HG03159 (cell line): ENCODE data around the gene CACNA1C.

Experiments
- ATAC-seq: cut with Tn5 transposase; IDR thresholded peaks from one replicate; pipeline ENCODE4 v1.9.1; 2021; ENCODE audit warnings: mild to moderate bottlenecking, moderate library complexity; ENCODE audit not compliant: unreplicated experiment

The CACNA1C gene

DNA sequence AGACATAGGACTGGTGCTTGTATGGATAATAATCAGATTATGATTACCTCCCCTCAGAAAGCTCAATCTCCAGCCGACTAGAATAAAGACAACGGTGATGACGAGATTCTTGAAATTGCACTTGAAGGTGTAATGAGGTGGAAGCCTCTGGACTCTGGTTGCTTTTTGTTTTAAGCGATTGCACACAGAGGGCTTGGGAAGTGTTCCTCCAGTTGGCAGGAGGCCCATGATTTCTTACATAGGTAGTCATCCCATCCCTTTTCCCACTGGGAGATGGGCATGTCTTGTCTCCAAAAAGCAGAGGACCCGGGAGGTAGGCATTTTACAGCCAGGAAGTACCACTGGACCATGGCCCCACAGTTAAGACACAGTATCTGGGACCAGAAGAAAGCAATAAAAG is 576.3 kb downstream of the CACNA1C start:
- ATAC-seq: no peak

DNA sequence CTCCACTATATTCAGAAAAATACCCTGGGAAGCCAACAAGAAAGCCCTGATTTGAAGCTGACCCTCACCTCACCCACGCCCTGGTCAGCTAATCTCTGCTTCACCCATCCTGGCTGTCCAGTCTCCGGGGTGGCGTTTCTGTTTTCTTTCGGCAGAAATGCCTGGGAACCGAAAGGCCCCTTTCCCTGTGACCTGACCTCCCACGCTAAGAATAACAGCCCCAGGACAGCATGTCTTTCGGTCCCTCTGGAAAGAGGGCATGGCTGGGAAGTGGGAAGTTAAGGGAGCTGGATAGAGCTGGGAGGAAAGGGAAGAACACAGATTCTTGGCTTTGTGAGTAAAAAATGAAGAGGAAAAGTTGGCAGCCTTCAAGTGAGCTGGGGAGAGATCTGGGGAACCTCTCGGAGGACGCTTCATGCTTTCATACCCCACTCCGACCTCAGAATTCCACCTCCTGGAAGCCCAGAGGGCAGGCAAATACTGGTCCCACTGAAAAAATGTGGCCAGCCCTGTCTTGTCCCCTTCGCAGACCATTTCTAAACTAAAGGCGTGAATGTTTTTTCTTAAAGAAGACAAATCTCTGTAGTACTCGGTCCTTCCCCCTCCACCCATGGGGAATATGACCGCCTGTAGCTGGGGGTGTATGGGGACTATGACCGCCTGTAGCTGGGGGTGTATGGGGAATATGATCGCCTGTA is 579.0 kb downstream of the CACNA1C start:
- no peak for ATAC-seq

- ATAC-seq: no peak
These were observed 580.5 kb downstream of the CACNA1C start for GRCh38 chr12:2633176-2633824.

DNA sequence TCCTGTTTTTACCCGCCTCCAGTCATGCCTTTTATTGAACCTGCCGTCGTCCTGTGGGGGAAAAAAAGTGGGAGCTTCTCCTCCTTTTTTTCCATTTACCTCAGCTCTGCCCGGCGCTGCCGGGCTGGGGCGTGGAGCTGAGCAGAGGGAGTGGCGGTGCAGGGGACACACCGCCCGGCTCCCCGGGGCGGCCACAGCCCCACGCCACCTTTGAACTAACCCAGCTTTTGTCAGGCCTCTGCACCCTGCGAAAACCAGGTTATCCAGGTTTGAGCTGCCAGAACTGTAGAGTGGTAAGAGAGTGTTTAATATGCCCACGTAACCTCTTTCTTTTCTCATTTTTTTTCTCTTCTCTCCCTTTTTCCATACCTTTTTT is 581.0 kb downstream of the CACNA1C start:
- ATAC-seq: no peak

DNA sequence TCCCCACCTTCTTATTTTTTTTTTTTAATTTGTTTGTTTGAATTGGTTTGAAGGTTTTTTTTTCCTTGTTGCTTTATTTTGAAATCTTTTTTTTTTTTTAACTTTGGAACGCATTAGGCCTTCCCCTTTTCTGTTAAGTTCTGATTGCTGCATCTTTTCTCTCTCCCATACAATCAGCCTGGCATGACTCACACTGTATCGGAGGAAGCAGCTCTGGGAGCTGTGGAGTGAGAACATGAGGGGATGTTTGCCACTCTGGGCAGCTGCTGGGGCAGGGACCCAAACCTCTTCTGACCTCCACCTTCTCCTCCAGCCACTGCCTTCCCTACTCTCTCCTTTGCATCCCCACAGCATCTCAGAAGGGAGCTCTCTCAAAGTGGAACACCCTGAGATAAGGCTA is 581.7 kb downstream of the CACNA1C start:
- ATAC-seq: no peak

GRCh38 chr12:2636741-2637340 is 584.1 kb downstream of the CACNA1C start:
- ATAC-seq: no peak

GRCh38 chr12:2637371-2637770 is 584.6 kb downstream of the CACNA1C start:
- ATAC-seq: no peak

- no peak for ATAC-seq
These were observed 585.7 kb downstream of the CACNA1C start for GRCh38 chr12:2638273-2639019.

DNA sequence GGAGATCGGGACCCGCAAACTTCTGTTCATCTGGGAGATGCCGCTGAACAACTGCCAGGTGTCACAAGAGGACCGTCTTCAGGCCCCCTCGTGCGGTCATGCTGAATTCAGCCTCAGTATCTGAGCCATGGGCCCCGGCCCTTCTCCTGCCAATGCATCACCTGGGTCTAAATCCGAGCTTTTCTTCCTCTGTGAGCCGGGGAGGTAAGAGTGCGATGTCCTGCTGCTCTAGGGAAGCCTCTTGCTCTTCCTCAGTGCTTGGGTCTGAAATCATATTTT is 586.2 kb downstream of the CACNA1C start:
- no peak for ATAC-seq

- no peak for ATAC-seq
These were observed 587.5 kb downstream of the CACNA1C start for GRCh38 chr12:2640281-2640680.

DNA sequence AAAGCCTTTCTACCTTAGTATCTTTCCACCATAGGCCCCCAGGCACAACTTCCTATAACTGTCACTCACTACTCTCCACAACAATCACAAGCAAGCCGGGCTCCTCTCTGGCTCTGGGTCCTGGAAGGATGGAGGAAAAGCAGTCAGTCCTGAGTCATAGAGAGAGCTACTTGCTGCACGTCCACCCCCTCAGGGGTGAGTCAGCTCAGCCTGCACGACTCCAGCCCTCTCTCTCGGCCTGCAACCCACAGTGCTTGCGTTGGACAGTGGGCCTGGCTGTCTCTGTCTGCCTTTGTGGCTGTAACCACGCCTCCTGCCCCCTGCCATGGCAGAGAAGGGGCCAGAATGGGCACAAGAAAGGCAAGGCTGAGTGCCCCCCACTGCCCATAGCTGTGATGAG is 587.9 kb downstream of the CACNA1C start:
- no peak for ATAC-seq

- no peak for ATAC-seq
These were observed 588.4 kb downstream of the CACNA1C start for GRCh38 chr12:2641207-2641606.

DNA sequence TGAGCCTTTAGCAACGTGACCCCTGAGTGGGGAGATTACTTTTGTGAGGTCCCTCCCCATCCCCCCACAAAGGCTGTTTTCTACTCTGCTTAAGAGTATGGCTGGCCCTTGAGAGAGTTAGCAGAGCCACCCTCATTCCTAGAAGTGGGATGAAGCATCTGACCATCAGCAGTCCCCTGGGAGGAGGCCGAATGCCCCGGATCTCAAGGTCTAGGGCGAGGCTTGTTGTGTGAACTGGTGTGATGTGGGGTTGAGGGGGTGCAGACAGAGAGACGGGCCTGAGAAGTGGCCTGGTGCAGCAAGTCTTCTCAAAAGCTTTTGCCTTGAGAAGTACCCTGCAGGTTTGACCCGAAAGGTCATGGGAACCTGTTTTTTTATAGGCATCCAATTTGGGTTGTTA is 589.0 kb downstream of the CACNA1C start:
- no peak for ATAC-seq

DNA sequence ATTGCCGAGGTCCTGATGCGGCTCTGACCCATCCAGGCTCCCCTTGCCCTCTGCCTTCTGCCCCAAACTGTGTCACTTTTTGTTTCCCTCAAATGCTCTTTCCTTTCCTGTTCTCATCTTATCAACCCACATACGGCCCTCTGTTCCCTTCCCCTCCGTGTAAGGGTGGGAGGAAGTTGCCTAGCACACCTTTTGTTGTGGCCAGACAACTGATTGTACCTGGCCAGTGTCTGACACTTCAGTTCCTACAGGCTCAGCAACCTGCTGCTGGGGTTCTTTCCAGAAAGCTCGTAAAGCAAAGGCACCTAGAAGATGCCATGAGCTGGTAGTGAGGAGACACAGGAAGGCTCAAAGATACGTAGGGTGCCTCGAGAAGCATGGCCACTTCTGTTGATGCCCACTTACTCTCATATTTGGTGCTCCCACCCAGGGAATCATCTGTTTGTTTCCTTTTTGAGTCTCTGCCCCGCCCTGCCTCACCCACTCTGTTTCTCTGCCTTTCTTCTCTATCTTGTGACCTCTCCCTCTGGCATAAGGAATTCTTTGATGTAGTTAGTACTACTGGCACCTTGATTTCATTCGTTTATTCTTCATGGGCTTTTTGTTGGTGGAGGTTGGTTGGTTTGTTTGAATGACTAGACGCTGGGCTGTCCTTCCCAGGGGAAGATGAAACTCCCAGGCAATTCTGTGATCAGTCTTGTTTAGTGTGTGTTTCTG is 589.5 kb downstream of the CACNA1C start:
- no peak for ATAC-seq

DNA sequence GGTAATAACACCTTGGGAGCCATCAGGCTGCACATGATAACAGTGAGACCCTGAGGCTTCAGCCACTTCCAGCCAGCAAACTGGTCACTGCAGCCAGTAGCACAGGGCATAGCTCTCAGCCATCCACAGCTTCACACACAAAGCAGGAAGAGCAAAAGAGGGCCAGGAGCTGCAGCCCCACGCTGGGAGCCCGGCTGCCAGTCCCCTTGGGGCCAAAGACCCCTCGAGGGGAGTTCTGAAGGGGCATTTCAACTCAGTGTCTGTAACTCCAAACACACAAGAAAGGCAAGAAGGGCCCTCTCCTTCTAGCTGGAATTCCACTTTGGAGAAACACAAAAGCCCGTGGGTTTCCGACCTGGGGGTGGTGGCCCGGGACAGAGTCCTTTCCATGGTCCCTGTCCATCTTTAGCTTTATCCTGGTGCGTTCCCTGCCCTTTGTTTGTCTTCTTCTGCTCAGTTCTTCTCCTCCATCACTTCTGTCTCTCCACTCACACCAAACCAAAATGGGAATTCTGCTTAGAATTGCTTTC is 590.2 kb downstream of the CACNA1C start:
- ATAC-seq: no peak

DNA sequence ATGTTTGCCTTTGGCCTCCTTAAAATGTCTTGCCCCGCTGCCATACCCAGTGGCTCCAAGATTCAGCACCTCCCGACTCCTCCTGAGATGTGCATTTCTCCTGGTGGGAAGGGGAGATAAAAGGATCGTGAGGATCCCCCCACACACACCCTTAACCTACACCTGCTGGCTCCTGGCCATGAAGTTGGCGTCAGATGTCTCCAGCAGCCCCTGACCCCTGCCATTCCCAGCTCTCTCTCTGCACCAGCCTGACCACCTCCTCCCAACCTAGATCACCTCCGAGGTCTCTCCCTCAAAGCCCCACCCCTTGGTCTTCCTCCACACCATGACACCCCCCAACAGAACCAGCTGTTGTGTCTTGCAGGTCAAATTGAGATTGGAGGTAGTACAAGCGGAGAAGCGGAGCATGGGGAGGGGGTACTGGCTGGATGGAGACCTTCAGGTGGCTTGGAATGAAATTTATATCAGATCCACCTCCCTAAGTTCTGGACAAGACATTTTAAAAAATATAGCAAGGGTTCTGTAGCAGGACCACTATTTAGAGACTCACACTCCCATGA is 590.9 kb downstream of the CACNA1C start:
- ATAC-seq: no peak

GRCh38 chr12:2644683-2645405 is 592.1 kb downstream of the CACNA1C start:
- no peak for ATAC-seq

GRCh38 chr12:2645460-2645859 is 592.7 kb downstream of the CACNA1C start:
- ATAC-seq: no peak

DNA sequence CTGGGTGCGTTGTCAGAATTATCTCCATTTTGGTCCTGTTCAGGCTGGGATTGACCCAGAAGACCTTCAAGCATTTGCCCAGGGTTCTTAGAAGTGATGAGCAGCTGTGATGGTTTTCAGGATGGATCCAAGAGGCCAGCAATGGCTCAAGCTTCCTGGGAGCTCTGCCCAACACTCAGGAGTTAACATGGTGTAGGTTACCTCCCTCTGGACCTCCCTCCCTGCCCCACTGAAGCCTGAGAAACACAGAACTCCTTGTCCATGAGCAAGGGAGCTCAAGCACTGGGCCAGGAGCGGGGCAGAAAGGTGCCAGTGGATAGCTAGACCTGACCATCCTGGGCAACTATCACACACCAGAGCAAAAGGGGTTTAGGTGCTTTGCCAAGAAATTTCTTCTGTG is 593.6 kb downstream of the CACNA1C start:
- no peak for ATAC-seq

GRCh38 chr12:2647186-2647585 is 594.4 kb downstream of the CACNA1C start:
- no peak for ATAC-seq
